IPS-11a (cell line): ENCODE results near the gene MARCHF9.
A peak's percentile ranks its signal among the peaks of the same experiment; 100 is the strongest.

Source experiments
- H3K4me3 ChIP-seq: one replicate; pipeline ENCODE4 v1.5.1; 2013; ENCODE audit warnings: low read depth, low read length, control low read depth

The MARCHF9 gene

DNA sequence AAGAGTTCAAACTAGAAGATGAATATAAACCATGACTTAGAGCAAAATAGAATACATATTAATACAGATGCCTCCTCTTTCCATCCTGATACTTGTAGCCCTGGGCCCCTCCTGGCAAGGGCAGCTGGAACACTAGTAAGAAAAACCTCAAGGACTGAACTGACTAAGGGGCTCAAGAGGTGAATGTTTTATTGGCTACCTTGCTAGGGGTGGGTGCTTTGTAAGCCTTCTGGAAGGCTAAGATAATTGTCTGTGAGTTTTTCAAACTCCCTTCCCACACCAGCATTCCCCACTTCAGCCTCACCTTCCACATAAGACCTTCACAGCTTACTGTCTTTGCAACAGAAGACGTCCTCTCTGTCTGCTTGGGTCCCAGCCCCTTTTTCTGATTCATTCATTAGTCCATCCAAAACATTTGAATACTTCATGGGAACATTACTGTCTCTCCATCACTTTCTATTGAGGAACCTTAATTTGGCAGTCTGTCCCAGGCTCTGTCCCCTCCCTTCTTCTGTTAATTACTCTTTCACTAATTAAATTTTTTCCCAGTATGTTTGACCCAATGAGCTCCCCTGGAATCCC is 1.1 kb upstream of the MARCHF9 start:
- H3K4me3 ChIP-seq = no peak overlapping the region

DNA sequence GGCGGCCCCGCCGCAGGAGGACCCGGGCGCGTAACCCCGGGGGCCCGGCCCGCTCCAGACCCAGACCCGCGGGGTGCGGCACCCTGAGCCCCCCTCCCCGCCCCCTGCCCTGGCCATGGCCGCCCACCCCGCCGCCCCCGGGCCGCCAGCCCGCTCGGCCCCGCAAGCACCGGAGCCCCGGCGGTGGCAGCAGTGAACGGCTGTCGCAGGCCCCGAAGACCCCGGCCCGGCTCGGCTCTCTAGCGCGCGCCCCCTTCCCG is 221 bp downstream of the MARCHF9 start:
- peak overlapping the region; percentile 47 for H3K4me3 ChIP-seq

DNA sequence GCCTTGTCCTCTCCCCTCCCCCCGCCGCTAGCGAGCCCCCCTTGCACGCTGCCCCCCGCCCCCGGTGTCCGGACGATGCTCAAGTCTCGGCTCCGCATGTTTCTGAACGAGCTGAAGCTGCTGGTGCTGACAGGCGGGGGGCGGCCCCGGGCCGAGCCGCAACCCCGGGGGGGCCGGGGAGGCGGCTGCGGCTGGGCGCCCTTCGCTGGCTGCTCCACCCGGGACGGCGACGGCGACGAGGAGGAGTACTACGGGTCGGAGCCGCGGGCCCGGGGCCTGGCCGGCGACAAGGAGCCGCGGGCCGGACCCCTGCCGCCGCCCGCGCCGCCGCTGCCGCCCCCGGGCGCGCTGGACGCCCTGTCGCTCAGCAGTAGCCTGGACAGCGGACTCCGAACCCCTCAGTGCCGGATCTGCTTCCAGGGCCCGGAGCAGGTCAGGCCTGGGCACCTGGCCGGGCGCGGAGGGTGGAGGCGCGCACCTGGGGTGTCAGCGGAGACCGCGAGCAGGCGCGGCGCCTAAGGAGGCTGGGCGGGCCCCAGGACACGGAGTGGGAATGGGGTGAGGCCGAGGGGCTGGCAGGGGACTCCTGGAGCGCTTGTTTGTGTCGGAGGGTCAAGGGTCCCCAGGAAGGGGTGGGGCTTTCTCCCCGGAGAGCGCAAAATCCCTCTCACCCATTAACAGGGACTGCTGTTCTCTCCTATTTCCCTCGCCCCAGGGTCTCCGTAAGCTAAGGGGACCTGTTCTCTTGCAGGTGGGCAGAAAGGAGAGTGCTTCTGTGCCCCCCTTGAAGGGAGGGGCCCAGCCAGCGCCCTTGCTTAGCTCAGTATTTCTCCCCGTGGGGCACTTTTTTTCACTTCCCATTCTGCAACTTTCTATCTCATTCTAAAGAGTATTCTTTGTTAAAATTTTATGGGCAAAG is 810 bp downstream of the MARCHF9 start:
- peak overlapping the region; percentile 36 for H3K4me3 ChIP-seq

GRCh38 chr12:57756406-57757341 is 1.8 kb downstream of the MARCHF9 start:
- H3K4me3 ChIP-seq = no peak overlapping the region

GRCh38 chr12:57757771-57758170 is 2.9 kb downstream of the MARCHF9 start:
- H3K4me3 ChIP-seq = no peak overlapping the region

GRCh38 chr12:57758552-57759359 is 3.9 kb downstream of the MARCHF9 start:
- H3K4me3 ChIP-seq = no peak overlapping the region

- no peak overlapping the region for H3K4me3 ChIP-seq
These were observed 4.6 kb downstream of the MARCHF9 start for GRCh38 chr12:57759360-57759980.

DNA sequence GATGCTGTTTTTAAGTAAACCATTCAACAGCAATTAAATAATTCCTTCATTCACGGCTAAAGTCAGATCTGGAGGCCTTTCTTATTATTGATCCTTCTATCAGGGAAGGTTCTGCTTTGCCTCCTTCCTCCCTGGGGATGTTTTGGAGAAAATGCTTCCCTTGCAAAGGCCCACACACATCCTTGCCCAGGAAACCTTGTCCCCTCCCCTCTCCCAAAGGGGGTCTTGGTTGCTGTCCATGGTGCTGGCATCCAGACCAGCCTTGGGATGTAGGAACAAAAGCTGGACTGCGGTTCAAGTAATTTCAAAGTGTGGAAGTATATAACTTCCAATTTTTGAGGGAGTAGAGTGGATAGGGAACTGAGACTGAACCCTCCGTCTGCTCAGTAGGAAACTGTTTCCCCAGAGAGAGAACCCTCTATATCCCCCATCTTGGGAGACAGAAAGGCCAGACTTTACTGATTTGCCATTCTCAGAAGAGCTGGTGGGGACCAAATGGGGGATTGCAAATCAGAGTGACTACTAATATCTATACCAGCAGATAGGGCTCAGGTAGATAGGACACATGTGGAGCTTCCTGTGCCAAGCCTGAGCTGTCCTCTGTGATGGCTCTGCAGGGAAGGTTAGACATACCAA is 5.6 kb downstream of the MARCHF9 start:
- no peak overlapping the region for H3K4me3 ChIP-seq

GRCh38 chr12:57761391-57761998 is 6.6 kb downstream of the MARCHF9 start:
- H3K4me3 ChIP-seq = no peak overlapping the region

GRCh38 chr12:57762463-57762862 is 7.6 kb downstream of the MARCHF9 start:
- H3K4me3 ChIP-seq = no peak overlapping the region

DNA sequence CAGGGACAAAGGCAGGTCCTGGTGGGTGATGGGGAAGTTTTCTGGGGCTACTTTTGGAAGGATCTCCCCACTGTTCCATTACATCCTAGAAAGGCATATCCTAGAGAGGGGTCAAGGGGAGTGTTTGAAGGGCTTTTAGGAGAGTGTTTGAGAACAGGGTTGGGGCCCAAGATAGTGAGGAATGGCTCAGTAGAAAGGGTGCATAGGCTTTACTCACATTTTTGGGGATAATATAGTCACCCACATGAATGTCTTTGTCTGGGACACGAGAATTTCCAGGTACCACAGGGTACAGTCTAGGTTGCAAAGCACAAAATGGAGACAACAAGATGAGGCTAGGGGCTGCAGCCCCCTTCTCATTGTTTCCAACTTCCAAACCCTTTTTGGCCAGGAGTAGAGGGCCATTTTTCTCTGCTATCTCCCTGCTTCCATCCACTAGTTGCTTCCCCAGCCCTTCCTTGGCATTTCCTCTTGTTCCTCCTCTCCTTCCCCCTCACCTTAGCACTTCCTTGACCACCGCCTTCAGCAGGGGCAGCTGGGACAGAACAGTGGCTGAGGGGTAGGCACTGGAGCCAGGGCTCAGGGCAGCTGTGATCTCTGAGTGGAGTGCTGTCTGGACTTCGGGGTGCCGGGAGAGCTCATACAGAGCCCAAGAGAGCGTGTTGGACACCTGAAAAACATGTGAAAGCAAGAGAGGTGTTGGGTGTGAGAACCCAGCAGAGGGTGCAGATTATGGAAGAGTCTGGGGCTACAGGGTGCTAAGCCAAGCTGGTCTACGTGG is 9.2 kb downstream of the MARCHF9 start:
- H3K4me3 ChIP-seq = no peak overlapping the region

- H3K4me3 ChIP-seq = peak overlapping the region; percentile 42
These were observed 9.7 kb downstream of the MARCHF9 start for GRCh38 chr12:57764662-57765002.

GRCh38 chr12:57765003-57765697 is 10.2 kb downstream of the MARCHF9 start:
- H3K4me3 ChIP-seq = peak overlapping the region; percentile 42

DNA sequence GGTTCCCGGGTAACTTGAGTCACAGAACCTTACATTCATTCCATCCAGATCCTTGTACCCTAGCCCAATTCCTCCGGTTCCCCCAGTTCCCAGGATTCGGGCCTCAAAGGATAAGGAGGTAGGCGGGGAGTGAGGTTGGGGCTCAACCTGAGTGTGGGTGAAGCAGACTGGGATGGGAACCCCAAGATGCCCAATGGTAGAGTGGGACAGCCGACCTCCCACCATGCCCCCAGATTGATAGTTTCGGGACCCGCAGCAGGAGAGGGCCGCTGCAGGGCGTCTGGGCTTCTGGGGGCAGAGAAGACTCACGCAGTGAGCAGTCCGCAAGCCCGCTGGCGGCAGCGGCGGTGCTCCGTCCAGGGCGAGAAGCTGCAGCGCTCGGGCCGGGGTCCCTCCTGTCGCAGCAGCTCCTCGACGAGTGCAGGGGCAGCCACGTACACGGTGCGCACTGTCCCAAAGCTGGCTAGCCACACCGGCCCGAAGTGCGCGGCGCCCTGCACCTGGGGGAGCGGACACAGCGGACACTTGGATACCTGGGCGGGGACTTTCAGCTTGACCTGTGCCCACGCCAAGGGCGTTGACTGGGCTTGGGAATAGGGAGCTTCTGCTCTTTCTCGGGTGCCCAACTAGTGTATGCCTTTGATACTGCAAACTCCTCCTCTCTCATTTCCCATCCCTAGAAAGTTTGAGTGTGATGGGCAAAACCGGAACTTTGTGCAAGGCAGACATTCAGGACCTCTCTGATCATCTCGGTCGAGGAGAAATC is 11.0 kb downstream of the MARCHF9 start:
- H3K4me3 ChIP-seq = peak overlapping the region; percentile 42

DNA sequence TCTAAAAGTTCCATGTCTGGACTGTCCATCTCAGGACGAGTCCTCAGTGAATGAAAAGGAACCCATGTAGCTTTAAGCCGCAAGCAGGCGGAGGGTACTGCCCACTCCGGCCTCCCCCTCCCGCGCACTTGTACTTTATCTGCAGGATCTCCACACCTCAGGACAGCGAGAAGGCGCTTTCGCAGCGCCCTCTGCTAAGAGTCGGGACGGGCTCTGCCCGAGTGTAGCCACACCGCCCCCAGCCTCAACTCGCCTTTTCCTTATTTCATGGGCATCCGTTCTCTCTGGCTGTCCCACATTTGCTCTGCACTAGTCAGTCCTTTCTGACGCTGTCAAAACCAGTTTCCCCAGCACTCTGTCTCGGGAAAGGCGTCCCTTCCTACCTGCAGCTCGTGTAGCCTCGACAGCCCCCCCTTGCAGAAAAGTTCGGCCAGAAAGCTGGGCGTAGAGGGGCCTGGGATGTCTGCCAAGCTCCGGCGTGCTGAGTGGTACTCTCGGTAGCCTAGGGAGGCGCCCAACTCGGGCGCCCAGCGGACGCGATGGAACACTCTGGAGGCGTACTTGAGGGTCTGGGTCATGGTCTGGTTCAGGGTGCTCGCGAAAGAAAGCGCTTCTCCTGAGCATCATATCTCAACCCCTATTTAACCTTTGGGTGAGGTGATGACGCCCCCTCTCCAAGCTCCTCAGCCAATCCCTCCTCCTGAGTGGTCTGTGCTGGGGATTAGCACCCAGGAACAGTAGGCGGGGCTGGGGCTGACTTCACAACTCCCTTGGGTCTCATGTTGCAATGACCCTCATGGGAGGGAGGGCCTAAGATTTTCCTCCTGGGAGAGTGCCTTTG is 11.8 kb downstream of the MARCHF9 start, which contains the start of gene CYP27B1:
CYP27B1 (minus strand) TSS at position 615 of the 841 bp plus-strand sequence; CDS start at position 578, 37 bp downstream.
- H3K4me3 ChIP-seq = no peak within 1 kb of the TSS

DNA sequence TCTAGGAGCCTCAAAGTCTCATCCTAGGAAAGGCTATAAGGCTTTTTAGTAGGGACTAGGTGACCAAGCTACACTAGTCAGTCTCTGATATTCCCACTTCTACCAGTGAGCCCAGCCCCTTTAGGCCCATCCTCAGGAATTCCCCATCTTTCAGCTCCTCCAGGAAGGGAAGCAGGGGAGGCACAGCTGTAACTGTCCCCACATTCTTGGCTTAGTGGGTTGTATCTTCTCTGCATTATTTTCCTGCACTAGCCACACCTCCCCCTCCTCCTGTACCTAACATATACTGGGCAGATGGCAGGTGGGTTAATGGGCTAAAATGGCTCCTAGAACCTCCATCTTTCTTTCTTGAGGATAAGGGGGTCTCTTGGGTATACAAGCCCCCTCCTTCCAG is 12.4 kb downstream of the MARCHF9 start:
- H3K4me3 ChIP-seq = no peak overlapping the region
